IPS-20b (cell line): ENCODE data around the gene THRAP3.
"Not testable (repeated sequence)": the region's sequence is repeated elsewhere in the genome, so short reads cannot be mapped to it uniquely, and the experiment has no call there.

Source experiments
- H3K27ac ChIP-seq: one replicate; pipeline ENCODE4 v1.5.1; 2013; ENCODE audit warnings: low read length
- H3K27me3 ChIP-seq: 2 replicates; pipeline ENCODE4 v1.6.1; 2013; ENCODE audit warnings: mild to moderate bottlenecking, low read length, inconsistent platforms; ENCODE audit not compliant: insufficient read depth
- H3K36me3 ChIP-seq: 2 replicates; pipeline ENCODE4 v1.6.1; 2013; ENCODE audit warnings: low read depth, mild to moderate bottlenecking, inconsistent platforms, low read length, moderate library complexity; ENCODE audit not compliant: insufficient read depth
- H3K4me1 ChIP-seq: 2 replicates; pipeline ENCODE4 v1.6.1; 2013; ENCODE audit warnings: mild to moderate bottlenecking, control low read depth, inconsistent platforms, low read length, moderate library complexity; ENCODE audit not compliant: insufficient read depth
- H3K4me3 ChIP-seq: 2 replicates; pipeline ENCODE4 v1.5.1; 2013; ENCODE audit warnings: mild to moderate bottlenecking, low read length, inconsistent platforms
- H3K9ac ChIP-seq: 2 replicates; pipeline ENCODE4 v1.6.1; 2013; ENCODE audit warnings: low read depth, mild to moderate bottlenecking, inconsistent platforms, low read length, moderate library complexity
- H3K9me3 ChIP-seq: 2 replicates; pipeline ENCODE4 v1.6.1; 2013; ENCODE audit warnings: mild to moderate bottlenecking, low read depth, low read length, inconsistent platforms; ENCODE audit not compliant: insufficient read depth

THRAP3 gene

GRCh38 chr1:36208978-36209703 is 15.1 kb upstream of the THRAP3 start:
- no peaks in the 10 kb centered on the region for H3K4me1 ChIP-seq
- no peak overlapping the region for H3K9ac ChIP-seq
- H3K4me3 ChIP-seq = no peak overlapping the region
- H3K36me3 ChIP-seq = no peaks in the 10 kb centered on the region
- H3K27ac ChIP-seq = no peak overlapping the region
- no peaks in the 10 kb centered on the region for H3K9me3 ChIP-seq
- no peaks in the 10 kb centered on the region for H3K27me3 ChIP-seq

- no peaks in the 10 kb centered on the region for H3K27me3 ChIP-seq
- H3K9me3 ChIP-seq = no peaks in the 10 kb centered on the region
- H3K4me3 ChIP-seq = no peak overlapping the region
- no peak overlapping the region for H3K9ac ChIP-seq
- H3K36me3 ChIP-seq = no peaks in the 10 kb centered on the region
- H3K27ac ChIP-seq = no peak overlapping the region
- H3K4me1 ChIP-seq = no peaks in the 10 kb centered on the region
Observed at GRCh38 chr1:36211307-36211706, 12.9 kb upstream of the THRAP3 start.

GRCh38 chr1:36211841-36212240 is 12.4 kb upstream of the THRAP3 start:
- Histone ChIP-seq H3K36me3 (no peaks in the 10 kb centered on the region), H3K9me3 (no peaks in the 10 kb centered on the region), H3K4me3 (no peak overlapping the region), H3K27me3 (no peaks in the 10 kb centered on the region), H3K9ac (no peak overlapping the region), H3K4me1 (no peaks in the 10 kb centered on the region), H3K27ac (no peak overlapping the region)

GRCh38 chr1:36212782-36213181 is 11.5 kb upstream of the THRAP3 start:
- Histone ChIP-seq H3K4me1 (no peaks in the 10 kb centered on the region), H3K9me3 (no peaks in the 10 kb centered on the region), H3K36me3 (no peaks in the 10 kb centered on the region), H3K27ac (no peak overlapping the region), H3K27me3 (no peaks in the 10 kb centered on the region), H3K9ac (no peak overlapping the region), H3K4me3 (no peak overlapping the region)

- Histone ChIP-seq H3K9me3 (no peaks in the 10 kb centered on the region), H3K9ac (no peak overlapping the region), H3K27ac (no peak overlapping the region), H3K27me3 (no peaks in the 10 kb centered on the region), H3K4me3 (no peak overlapping the region), H3K36me3 (no peaks in the 10 kb centered on the region), H3K4me1 (no peaks in the 10 kb centered on the region)
Observed at GRCh38 chr1:36217670-36218069, 6.6 kb upstream of the THRAP3 start.

GRCh38 chr1:36221901-36222300 is 2.3 kb upstream of the THRAP3 start:
- H3K9me3 ChIP-seq, H3K4me3 ChIP-seq, H3K27me3 ChIP-seq, H3K27ac ChIP-seq, H3K9ac ChIP-seq, H3K4me1 ChIP-seq: not testable (repeated sequence)
- peaks cover 11% of the 10 kb centered on the region for H3K36me3 ChIP-seq

- Histone ChIP-seq H3K27me3 (no peaks in the 10 kb centered on the region), H3K36me3 (peaks cover 17% of the 10 kb centered on the region), H3K9me3 (no peaks in the 10 kb centered on the region), H3K27ac (no peak overlapping the region), H3K4me1 (peaks cover 7% of the 10 kb centered on the region; the same call in 1 of the 2 replicates), H3K4me3 (peak overlapping the region; percentile 76), H3K9ac (peak overlapping the region; percentile 90; the same call in 1 of the 2 replicates)
Observed at GRCh38 chr1:36222481-36223380, 1.5 kb upstream of the THRAP3 start.

GRCh38 chr1:36223381-36223995 is 755 bp upstream of the THRAP3 start:
- peak overlapping the region; percentile 76 for H3K4me3 ChIP-seq
- H3K27me3 ChIP-seq = no peaks in the 10 kb centered on the region
- H3K4me1 ChIP-seq = peaks cover 7% of the 10 kb centered on the region; the same call in 1 of the 2 replicates
- H3K36me3 ChIP-seq = peaks cover 25% of the 10 kb centered on the region
- H3K9ac ChIP-seq = peak overlapping the region; percentile 90
- no peaks in the 10 kb centered on the region for H3K9me3 ChIP-seq
- peak overlapping the region; percentile 75 for H3K27ac ChIP-seq

- H3K4me1 ChIP-seq = peaks cover 7% of the 10 kb centered on the region; the same call in 1 of the 2 replicates
- peak overlapping the region; percentile 28 for H3K27ac ChIP-seq
Observed at GRCh38 chr1:36224537-36225282, 467 bp downstream of the THRAP3 start.

GRCh38 chr1:36225283-36225899 is 1.1 kb downstream of the THRAP3 start:
- Histone ChIP-seq H3K27ac (peak overlapping the region; percentile 28), H3K9ac (peak overlapping the region; percentile 96), H3K4me3 (peak overlapping the region; percentile 96), H3K27me3 (no peaks in the 10 kb centered on the region), H3K4me1 (peaks cover 7% of the 10 kb centered on the region; the same call in 1 of the 2 replicates), H3K36me3 (peaks cover 37% of the 10 kb centered on the region), H3K9me3 (no peaks in the 10 kb centered on the region)

More at GRCh38 chr1:36224537-36225282, 467 bp downstream of the THRAP3 start:
- Histone ChIP-seq H3K9me3 (no peaks in the 10 kb centered on the region), H3K4me3 (peak overlapping the region; percentile 96), H3K9ac (peak overlapping the region; percentile 96), H3K27me3 (no peaks in the 10 kb centered on the region), H3K36me3 (peaks cover 35% of the 10 kb centered on the region)

- not testable (repeated sequence) for H3K27me3 ChIP-seq, H3K27ac ChIP-seq, H3K9ac ChIP-seq, H3K4me1 ChIP-seq, H3K9me3 ChIP-seq, H3K4me3 ChIP-seq
- peaks cover 70% of the 10 kb centered on the region for H3K36me3 ChIP-seq
Observed at GRCh38 chr1:36230279-36230678, 6.0 kb downstream of the THRAP3 start.
